Measurements from ENCODE around the gene TRAPPC5.
A peak's percentile ranks its signal among the peaks of the same experiment; 100 is the strongest.

The TRAPPC5 gene

GRCh38 chr19:7701654-7702457 lies 21.2 kb downstream of the TRAPPC5 start, which contains the start of gene FCER2:
FCER2 (minus strand) TSS chr19:7702131; CDS start chr19:7699760, 2,371 bp downstream.
- DNase-seq = no peak

- DNase-seq = no peak
These were observed 22.7 kb downstream of the TRAPPC5 start for GRCh38 chr19:7703332-7703731.

- no peak for DNase-seq
These were observed 23.8 kb downstream of the TRAPPC5 start for GRCh38 chr19:7704280-7705060.

- DNase-seq = no peak
These were observed 25.0 kb downstream of the TRAPPC5 start for GRCh38 chr19:7705387-7706187.

GRCh38 chr19:7706188-7706954 lies 25.7 kb downstream of the TRAPPC5 start:
- DNase-seq = no peak

GRCh38 chr19:7706955-7707456 lies 26.4 kb downstream of the TRAPPC5 start:
- DNase-seq = no peak

GRCh38 chr19:7709932-7710460 lies 29.4 kb downstream of the TRAPPC5 start:
- no peak for DNase-seq

GRCh38 chr19:7710616-7711015 lies 30.0 kb downstream of the TRAPPC5 start:
- DNase-seq = no peak

- DNase-seq = no peak
These were observed 35.0 kb downstream of the TRAPPC5 start for GRCh38 chr19:7715671-7716070.

- no peak for DNase-seq
These were observed 36.1 kb downstream of the TRAPPC5 start for GRCh38 chr19:7716762-7717161.

GRCh38 chr19:7718668-7719067 lies 38.0 kb downstream of the TRAPPC5 start:
- DNase-seq = no peak

- no peak for DNase-seq
These were observed 39.7 kb downstream of the TRAPPC5 start for GRCh38 chr19:7720351-7720750.

GRCh38 chr19:7722231-7722651 lies 41.6 kb downstream of the TRAPPC5 start:
- no peak for DNase-seq

GRCh38 chr19:7725791-7726190 lies 45.2 kb downstream of the TRAPPC5 start:
- DNase-seq = no peak

- peak; percentile 1 for DNase-seq
These were observed 48.6 kb downstream of the TRAPPC5 start for GRCh38 chr19:7729211-7729610.

GRCh38 chr19:7729831-7730285 lies 49.2 kb downstream of the TRAPPC5 start:
- DNase-seq = peak; percentile 16

- no peak for DNase-seq
These were observed 49.9 kb downstream of the TRAPPC5 start for GRCh38 chr19:7730286-7731217.

GRCh38 chr19:7731218-7731595 lies 50.6 kb downstream of the TRAPPC5 start:
- DNase-seq = no peak

- no peak for DNase-seq
These were observed 51.0 kb downstream of the TRAPPC5 start for GRCh38 chr19:7731615-7732014.

GRCh38 chr19:7732045-7732444 lies 51.4 kb downstream of the TRAPPC5 start, which contains the start of gene CLEC4G:
CLEC4G (minus strand) TSS chr19:7732110; CDS start chr19:7732102, 8 bp downstream.
- DNase-seq = no peak

- DNase-seq = no peak
These were observed 52.7 kb downstream of the TRAPPC5 start for GRCh38 chr19:7733376-7733775.
